ENCODE results near the gene ME3. TPM values are rescaled to one million over a fixed set of nuclear protein-coding genes. Genes with fewer than 3 reads are reported as not detected.
"Not testable (repeated sequence)": the region's sequence is repeated elsewhere in the genome, so short reads cannot be mapped to it uniquely, and the experiment has no call there.

Gene ME3
- polyA plus RNA-seq, 12 donors, result 5.7 to 15.6 (median 8.1) TPM; not detected in 1

GRCh38 chr11:86666193-86666592, 6.2 kb downstream of the ME3 start:
- DNase-seq, result no peak

- no peak for DNase-seq
Measured at GRCh38 chr11:86664930-86665329, 7.5 kb downstream of the ME3 start.

GRCh38 chr11:86663761-86664160, 8.7 kb downstream of the ME3 start:
- no peak for DNase-seq

GRCh38 chr11:86663291-86663690, 9.1 kb downstream of the ME3 start:
- no peak for DNase-seq

GRCh38 chr11:86660736-86661135, 11.7 kb downstream of the ME3 start:
- no peak for DNase-seq

- DNase-seq, result no peak
Measured at GRCh38 chr11:86660088-86660487, 12.3 kb downstream of the ME3 start.

GRCh38 chr11:86658534-86658933, 13.9 kb downstream of the ME3 start:
- no peak for DNase-seq

- DNase-seq, result not testable (repeated sequence)
Measured at GRCh38 chr11:86645212-86645611, 27.2 kb downstream of the ME3 start.

- no peak for DNase-seq
Measured at GRCh38 chr11:86644291-86644690, 28.1 kb downstream of the ME3 start.

- no peak for DNase-seq
Measured at GRCh38 chr11:86641537-86642261, 30.7 kb downstream of the ME3 start.

- no peak for DNase-seq
Measured at GRCh38 chr11:86639137-86639536, 33.3 kb downstream of the ME3 start.

GRCh38 chr11:86638673-86639072, 33.7 kb downstream of the ME3 start:
- DNase-seq, result no peak

GRCh38 chr11:86637988-86638387, 34.4 kb downstream of the ME3 start:
- DNase-seq, result no peak

- no peak for DNase-seq
Measured at GRCh38 chr11:86636275-86636674, 36.1 kb downstream of the ME3 start.

- DNase-seq, result no peak
Measured at GRCh38 chr11:86632499-86633269, 39.7 kb downstream of the ME3 start.

- DNase-seq, result no peak
Measured at GRCh38 chr11:86630229-86630981, 42.0 kb downstream of the ME3 start.

- DNase-seq, result no peak
Measured at GRCh38 chr11:86629045-86629706, 43.2 kb downstream of the ME3 start.

GRCh38 chr11:86627776-86628455, 44.5 kb downstream of the ME3 start:
- no peak for DNase-seq

GRCh38 chr11:86625981-86626380, 46.4 kb downstream of the ME3 start:
- no peak for DNase-seq

- no peak for DNase-seq
Measured at GRCh38 chr11:86625544-86625943, 46.9 kb downstream of the ME3 start.

GRCh38 chr11:86624366-86624765, 48.0 kb downstream of the ME3 start:
- no peak for DNase-seq

Measured in muscle of arm (tissue), 12 donors.